SW 1271 (cell line): ENCODE results near the gene TOMM7.

Experiments used
- DNase-seq, 2 experiments: peaks; one replicate each; lab custom pipeline; 2025; lab: John Stamatoyannopoulos, UW

Gene TOMM7

DNA sequence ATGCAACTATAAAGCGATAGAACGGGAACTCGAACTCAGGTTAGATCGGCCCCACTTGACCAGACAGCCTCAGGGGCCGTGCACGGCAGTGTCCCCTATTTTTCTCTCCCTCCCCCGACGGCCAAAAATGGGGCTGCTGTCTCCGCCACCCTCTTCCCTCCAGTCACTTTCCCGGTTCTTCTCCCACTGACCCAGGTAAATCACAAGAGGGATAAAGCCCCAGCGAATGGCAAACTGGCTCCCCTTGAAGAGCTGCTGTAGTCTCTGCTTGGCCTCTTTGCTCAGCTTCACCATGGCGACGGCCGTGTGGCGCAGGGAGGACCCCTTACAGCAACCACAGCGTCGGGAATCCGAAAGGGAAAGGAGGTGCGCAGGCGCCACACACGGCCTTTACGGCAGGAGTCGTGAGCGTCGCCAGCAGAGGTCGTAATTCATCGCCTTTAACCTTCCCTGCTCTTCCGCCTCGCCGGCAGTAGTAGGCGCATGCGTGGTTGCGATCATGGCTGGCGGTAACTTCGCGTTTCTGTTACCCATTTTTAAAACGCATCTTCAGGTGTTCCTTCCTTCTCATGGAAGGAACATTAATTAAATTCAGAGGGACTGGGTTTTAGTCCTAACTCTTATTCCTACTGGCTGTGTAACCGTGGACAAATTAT lies at the start of gene TOMM7:
Gene TOMM7, minus strand, starts transcription at position 364 of the 656 bp plus-strand sequence. Its CDS starts 70 bp downstream, at position 294.
- peak; percentile 92 to 99 for DNase-seq

DNA sequence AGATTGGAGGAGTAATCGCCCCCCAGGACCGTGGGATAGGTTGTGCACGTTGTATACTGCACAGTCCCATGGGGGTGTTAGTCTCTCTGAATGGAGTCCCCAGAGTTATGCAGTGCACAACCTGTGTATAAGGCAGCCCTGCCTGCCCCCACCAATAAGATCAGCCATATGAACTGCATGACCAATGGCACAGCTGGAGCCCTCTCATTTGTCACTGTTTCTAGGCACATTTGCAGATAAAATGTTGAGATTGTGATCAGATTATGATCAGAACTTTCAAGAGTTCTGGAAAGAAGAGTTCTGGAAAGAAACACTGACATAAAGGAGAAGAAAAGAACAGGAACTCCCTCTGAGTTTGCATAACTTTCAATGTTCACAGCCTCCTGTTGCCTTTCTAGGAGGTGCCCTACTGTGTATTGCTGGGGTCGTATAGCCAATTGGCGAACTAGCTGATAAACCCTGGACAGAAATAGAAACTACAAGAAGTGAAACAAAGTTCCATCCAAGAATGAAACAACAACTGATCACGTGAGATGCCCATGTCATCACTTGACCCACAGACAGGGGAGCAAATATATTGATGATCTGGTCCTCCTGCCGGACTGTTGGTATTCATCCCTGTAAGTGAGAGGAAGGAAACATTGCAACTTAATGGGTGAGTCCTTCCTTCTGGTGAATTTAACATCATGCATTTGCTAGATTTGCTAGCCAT lies 49.6 kb upstream of the TOMM7 start:
- DNase-seq, result peak in 1 of 2 experiments; percentile 28

DNA sequence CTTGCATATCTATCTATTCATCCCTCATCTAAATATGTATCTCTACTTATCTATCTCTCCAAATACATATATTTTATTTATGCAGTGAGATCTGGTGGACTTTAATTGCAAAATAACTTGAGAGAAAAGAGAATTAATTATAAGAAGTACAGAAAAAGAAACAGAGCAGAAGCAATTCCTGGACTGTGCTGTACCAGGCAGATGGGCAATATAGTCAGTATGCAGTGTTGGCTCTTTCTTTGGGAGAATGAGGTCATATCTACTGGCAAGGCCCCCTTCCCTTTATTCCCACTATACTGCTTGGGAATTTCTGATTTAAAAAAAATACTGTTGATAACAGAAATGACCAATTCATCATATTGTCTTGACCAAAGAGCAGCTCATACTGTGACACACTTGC lies 49.0 kb upstream of the TOMM7 start:
- DNase-seq, result no peak

DNA sequence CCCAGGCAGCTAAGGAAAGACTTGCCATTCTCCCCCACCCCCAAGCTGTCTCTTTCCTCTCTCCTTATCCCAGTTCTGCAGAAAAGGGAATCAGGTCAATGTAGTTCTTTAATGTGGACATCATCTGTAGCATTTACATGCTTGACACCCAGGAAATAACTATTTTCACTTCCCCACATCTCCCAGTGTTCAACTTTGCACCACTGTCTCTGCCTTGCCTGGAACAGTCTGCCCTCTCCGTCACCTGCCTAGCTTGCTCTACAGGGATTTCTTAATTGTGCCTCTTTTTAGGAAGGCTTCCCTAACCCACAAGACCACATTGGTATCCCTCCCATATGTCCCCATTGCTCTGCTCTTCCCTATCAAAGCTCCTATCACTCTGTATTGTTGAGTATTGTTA lies 45.9 kb upstream of the TOMM7 start:
- no peak for DNase-seq

DNA sequence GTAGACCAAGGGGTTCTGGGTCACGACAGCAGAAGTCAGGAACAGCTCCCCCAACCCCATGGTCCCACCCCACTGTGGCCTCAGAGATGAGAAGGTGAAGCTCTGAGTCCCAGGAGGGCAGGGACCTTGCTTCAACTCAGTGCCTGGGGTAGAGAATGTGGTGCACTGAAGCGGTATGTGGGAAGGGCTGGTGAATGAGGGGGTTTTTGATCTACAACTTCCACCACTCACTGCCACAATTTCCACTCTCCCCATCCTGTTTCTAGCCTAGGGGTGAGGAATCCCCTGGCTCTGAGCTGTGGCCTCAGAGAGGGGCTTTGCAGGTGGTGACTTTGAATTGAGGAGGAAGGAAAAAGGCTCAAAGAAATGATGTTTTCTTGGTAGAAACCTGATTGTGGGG lies 44.9 kb upstream of the TOMM7 start:
- DNase-seq, result no peak

DNA sequence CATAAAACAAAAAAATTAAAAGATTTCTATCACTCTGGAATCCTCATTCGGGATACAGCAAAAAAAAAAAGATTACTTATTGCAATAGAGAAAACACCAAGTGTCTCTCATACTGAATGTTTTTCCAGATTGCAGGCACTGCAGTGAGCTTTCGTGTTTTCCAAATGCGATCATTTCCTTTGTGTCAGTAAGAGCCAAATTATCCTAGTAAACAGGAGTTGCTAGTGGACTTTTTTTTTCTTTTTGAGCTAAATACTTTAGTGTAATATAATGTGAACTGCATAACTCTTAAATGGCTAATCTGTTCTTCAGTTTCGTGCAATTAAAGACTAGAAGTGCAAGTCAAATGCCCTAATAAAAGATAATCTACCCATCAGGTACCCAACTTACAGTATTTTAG lies 44.4 kb upstream of the TOMM7 start:
- DNase-seq, result no peak

DNA sequence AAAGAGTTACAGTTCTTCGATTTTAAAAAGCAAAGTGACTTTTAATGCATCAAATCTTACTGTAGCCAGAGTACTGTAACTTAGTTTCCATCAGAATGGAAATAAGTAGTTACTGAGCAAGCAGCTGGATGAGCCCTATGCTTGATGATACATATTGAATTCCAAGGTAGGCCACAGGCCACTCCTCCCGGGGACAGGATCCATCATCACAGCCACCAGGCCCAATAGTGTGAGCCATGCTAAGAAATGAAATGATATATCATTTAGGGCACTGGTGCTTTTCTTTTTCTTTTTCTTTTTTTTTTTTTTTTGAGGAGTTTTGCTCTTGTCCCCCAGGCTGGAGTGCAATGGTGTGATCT lies 42.9 kb upstream of the TOMM7 start:
- DNase-seq, result no peak

DNA sequence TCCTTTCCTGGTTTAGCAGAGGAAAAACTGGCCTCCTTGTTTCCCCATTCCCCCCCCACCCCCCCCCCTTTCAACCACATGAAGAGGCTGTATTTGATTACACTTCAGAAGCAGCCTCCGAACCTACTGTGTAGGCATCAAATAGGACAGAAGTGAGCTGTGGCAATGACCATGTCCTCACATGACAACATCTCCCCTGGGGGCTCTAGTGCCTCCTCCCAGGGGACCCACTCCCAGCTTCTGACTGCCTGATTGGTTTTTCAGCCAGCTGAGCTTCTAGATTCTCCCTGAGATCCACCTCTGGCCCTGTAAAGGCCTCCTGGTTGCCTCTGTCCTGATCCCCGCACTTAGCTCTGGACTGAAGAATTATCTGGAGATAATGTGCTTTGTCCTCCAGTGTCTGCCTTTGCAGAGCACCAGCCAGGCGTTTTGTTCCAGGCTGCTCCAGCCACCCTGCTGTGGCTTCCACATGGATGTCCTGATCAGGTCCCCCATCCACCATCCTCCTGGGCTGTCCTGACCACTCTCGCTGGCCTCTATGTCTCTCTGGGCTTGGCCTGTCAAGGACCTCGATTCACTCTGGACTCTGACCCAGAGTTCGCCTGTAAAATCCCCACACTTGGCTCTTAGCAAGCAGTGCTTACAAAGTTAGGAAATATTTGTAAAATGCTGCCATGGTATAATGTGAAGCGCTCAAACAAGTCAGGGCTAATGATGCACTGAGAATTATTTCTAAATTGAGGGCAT lies 42.4 kb upstream of the TOMM7 start:
- DNase-seq, result no peak

DNA sequence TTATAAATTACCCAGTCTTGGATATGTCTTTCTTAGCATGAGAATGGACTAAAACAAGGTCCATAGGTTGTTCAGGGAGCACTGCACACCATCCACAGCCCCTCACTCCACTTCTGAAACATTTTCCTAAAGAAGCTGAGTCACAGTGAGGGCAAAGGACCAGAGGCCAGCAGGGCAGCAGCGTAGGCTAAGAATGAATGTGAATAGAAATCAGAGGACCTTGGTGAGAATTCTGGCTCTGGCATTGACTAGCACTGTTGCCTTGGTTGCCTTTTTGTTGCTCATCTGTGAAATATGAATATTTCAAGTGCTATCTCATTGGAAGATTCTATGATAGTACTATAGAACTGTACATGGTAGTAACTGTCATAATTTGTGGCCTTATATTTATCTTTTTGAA lies 41.7 kb upstream of the TOMM7 start:
- no peak for DNase-seq

DNA sequence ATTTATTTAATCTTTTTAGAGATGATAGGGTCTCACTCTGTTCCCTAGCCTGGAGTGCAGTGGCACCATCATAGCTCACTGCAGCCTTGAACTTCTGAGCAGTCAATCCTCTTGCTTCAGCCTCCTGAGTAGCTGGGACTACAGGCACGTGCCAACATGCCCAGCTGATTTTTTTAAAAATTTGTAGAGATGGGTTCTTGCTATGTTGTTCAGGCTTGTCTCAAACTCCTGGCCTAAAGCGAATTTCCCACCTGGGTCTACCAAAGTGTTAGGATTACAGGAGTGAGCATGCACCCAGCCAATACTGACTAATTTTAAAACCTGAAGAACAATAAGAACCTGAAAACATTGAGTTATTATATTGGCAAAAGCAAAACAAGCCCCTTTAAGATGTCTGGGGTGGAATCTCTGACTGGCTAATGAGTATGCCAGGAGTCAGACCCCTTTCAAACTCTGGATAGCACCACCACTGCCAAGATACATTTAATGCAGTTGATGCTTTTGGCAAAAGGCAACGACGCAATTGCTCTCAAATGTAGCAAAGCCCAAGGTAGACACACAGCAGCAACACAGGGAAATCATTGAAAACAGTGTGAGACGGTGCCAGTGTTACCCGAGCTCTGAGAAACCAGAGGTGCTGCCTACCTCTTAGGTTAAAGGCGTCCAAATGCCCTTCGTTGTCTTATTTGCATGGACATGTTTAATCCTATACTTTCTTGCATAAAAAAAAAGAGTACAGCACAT lies 40.7 kb upstream of the TOMM7 start:
- DNase-seq, result no peak

DNA sequence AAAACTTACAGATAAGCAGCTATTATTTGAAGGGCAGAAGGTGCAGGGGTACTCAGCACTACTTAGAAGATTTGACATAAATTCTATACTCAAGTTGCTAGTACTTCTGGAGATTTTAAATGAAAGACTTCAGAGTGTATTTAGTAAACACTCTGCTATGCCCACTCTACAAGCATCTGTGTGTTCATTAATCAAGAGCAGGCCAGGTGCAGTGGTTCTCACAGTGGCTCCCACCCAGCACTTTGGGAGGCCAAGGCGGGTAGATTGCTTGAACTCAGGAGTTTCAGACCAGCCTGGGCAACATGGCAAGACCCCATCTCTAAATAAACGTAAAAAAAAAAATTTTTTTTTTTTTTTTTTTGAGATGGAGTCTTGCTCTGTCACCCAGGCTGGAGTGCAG lies 38.9 kb upstream of the TOMM7 start:
- DNase-seq, result no peak

DNA sequence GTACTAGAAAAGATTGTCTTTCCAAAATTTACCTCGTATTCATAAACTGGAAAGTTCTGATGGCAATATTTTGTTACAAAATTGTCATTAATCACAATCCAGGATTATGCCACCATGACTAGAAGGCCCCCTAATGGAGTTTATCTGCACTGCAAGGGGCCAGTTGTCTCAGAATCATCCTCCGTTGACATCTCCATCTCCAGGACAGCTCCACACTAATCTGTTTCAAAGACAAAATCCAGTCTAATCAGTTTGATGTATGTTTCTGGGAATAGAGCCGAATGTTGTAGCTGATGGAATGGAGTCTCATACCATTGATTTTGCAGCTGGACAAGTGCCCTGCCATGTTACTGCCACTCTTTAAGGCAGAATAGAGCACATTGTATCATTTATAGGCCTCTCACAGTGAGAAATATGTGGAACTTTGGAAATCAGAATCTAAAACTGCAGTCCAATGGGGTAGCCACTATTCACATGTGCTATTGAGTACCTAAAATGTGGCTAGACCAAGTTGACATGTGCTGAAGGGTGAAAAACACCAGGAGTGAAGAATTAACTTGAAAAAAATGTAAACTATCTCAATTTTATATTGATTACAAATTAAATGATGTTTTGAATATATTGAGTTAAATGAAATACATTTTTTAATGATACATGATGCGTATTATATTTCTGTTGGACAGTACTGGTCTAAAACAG lies 38.3 kb upstream of the TOMM7 start:
- peak in 1 of 2 experiments; percentile 27 for DNase-seq

DNA sequence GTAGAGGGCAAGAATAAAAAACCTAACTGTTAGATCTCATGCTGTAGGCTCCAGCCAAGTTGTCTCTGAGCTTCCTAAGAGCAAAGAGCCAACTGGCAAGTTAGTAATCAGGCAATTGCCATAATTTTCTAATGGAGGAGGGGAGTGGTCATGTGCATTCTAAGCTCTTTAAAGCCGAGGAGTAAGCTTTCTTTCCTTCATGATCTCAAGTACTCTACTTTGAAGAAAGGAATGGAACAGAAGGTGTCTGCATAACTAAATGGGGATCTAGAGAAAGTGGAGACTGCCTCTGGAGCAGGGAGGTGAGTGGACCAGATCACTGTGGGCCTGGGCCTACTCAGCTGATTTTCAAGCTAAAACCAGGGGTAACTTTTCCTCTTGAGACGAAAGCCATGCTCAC lies 37.7 kb upstream of the TOMM7 start:
- DNase-seq, result no peak

DNA sequence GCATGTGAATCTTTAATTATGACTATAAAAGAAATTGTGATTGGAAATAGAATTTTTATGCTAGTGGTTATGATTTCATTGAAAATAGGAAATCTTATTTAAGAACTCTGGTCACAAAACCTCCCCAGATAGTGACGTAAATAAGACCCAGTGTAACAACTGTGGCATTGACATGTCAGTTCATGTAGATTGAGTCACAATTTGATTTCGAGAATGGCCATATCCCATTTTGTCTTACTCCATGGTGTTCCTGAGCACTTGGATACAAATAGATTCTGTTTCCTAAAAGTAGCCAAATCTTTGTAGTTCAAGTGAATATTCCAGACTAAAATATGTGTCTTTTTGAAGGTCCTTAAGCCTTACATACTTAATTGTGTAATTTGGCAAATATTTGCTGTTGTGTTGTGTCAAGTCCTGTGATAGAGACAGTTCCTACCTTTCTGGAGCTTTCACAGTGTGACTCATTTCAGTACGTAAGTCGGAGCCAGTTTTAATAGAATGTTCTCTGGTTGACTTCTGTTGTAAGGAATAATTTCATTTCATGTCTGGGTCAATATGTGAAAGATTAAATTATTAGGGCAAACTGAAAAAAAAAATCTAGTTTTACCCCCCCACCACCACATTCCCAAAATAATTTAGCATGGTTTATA lies 37.1 kb upstream of the TOMM7 start:
- no peak for DNase-seq

DNA sequence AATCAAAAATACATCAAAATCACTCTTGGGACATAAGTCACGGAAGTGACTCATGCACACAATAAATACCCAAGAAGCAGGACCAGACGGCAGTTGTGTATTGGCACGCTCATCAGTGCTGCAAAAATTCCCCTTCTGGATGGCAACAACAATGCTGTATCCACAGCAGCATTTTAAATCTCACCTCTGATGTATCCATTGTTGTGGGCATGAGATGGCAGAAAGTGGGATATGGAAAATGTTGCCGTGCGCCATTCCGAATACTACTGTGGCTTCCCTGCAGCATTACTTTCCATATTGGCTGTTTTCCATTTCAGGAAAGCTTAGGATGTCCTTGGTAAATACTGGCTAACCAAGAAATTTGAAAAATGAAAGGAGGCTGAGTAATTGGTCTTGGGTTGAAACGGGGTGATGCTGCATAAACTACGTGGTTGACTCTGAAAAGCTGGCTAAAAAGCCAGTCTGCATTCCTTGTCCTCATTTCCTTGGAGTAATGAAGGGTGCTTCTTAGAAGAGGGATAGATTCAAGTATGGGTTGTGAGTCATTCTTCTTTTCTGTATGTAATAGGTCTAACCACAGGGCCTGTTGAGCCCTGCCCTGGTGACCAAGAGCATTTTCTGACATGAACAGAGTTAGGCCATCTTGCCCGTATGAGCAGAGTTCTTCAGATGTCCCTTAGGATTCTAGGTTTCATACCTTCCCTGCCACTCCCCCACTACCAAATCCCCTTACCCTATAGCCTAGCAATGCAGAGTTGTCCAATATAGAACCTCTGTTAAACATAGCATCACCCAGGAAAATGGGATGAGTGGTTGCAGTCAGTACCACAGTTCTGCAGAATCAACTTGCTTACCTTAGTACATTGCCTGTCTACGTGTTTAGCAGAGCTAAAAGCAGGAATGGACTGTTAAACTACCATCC lies 36.3 kb upstream of the TOMM7 start:
- peak; percentile 43 to 64 for DNase-seq

DNA sequence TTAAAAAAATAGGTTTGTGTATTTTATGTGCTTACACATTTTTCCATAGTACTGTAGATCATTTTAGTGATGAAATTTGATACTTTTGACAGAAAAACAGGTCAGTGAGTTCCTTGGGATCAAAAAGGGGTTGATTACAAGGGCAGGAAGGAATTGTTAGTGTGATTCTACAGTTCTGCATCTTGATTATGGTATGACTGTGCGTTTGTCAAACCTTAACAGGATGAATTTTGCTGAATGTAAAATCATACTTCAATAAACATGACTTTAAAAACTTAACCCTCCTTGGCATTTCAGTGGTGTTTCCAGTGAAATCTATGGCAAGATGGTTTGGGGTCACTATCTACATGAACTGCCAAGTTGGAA lies 35.6 kb upstream of the TOMM7 start:
- no peak for DNase-seq

DNA sequence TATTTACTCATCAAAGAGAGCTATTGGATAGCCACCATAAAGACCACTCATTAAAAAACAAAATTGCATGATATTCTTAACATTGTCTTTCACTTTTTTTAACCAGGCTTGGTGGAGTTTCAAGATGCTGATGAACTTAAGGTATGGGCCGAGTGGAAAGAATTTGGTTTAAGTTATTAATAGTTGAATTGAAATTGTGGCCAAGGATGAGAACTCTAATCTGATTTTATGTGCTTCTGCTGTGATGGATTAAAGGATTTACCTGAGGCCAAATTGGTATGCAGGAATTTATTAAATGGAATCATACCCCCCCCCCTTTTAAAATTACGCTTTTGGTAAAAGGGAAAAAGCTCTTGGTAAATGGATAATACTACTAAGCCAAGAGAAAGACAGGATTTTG lies 33.8 kb upstream of the TOMM7 start:
- no peak for DNase-seq

DNA sequence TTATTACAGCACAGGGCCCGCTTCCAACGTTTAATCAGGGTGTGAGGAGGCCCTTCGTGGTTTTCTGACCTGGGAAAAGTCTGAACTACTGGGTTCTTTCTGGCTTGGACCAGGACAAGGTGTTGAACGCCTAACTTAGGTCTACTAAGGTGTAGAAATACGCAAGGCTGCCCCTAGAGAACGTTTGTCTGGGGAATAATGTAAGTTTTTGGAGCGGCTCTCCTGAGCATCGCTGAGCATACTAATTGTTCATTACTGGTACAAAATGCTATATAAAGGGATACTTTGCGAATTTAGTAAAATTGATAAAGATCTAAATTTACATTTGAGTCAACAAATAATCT lies 32.4 kb upstream of the TOMM7 start:
- no peak for DNase-seq

DNA sequence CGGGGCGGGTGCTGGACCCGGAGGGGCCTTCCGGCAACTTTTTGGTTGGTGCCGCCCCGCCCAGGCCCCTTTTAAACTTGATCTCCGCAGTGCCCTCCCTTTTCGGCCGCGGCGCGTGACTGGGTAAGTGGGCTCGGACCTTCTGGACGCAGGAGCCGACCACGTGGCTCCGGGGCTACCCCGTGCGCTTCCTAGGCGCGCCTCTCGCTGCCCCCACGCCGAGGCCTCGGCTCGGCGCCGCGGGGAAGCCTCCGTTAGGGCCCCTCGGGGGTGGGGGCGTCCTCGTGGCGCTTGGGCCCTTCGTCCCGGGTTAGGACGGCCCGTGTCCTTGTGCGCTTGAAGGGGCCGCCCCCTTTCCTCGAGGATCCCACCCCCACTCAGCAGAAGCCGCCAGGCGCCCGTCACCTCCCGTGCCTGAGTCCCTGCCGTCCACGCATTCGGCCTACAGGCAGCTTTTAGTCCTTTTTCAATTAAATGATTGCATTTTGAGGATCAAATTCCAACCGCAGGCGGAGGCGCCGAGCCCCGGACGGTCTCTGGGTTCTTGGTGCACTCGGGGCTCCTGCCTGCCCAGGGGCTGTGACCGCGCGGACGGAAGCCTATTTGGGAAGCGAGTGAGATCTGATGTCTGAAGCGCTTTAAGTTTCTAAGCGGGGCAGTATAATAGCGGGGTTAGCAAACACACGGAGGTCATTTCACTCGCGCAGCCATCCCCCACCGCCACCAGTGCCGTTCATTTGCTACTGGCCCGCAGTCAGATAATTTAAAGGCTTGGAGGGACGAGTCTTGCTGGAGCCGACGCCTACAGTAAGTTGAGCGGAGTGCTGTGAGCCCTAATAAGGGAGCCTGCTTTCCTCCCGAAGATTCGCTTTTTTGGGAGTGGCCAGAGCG lies 31.8 kb upstream of the TOMM7 start:
- peak; percentile 73 to 83 for DNase-seq
